Hematopoietic multipotent progenitor cell treated with erythropoietin and hydrocortisone succinate and interleukin-3 and kit ligand, for 4 days (in vitro differentiated cells): ENCODE measurements around the gene DLX3.
A peak's percentile ranks its signal among the peaks of the same experiment; 100 is the strongest.

Source experiments
- DNase-seq: peaks from one replicate; pipeline ENCODE4 v3.0.0-alpha.2; 2015

DLX3 gene

GRCh38 chr17:49971199-49971847 lies 23.7 kb downstream of the DLX3 start:
- no peak for DNase-seq

- no peak for DNase-seq
Measured at GRCh38 chr17:49970498-49970897, 24.5 kb downstream of the DLX3 start.

- DNase-seq: no peak
Measured at GRCh38 chr17:49969795-49970389, 25.1 kb downstream of the DLX3 start.

- DNase-seq: no peak
Measured at GRCh38 chr17:49969134-49969759, 25.8 kb downstream of the DLX3 start, which contains the start of gene DLX4. TSS of gene DLX4 (plus strand) at chr17:49969190. CDS start at chr17:49969469, 279 bp downstream.

- DNase-seq: peak; percentile 85
Measured at GRCh38 chr17:49968405-49969133, 26.5 kb downstream of the DLX3 start.

GRCh38 chr17:49967621-49968404 lies 27.2 kb downstream of the DLX3 start:
- DNase-seq: no peak

- no peak for DNase-seq
Measured at GRCh38 chr17:49967205-49967604, 27.8 kb downstream of the DLX3 start.

- DNase-seq: no peak
Measured at GRCh38 chr17:49966767-49967166, 28.3 kb downstream of the DLX3 start.

- DNase-seq: peak; percentile 31
Measured at GRCh38 chr17:49965524-49965909, 29.5 kb downstream of the DLX3 start.

- no peak for DNase-seq
Measured at GRCh38 chr17:49964769-49965523, 30.1 kb downstream of the DLX3 start.

GRCh38 chr17:49964303-49964768 lies 30.7 kb downstream of the DLX3 start:
- DNase-seq: no peak

GRCh38 chr17:49963626-49964302 lies 31.3 kb downstream of the DLX3 start:
- peak; percentile 17 for DNase-seq

- DNase-seq: no peak
Measured at GRCh38 chr17:49963309-49963625, 31.8 kb downstream of the DLX3 start.

- no peak for DNase-seq
Measured at GRCh38 chr17:49962599-49963308, 32.3 kb downstream of the DLX3 start.

- DNase-seq: no peak
Measured at GRCh38 chr17:49959183-49959935, 35.7 kb downstream of the DLX3 start.

- no peak for DNase-seq
Measured at GRCh38 chr17:49958723-49959122, 36.3 kb downstream of the DLX3 start.

- no peak for DNase-seq
Measured at GRCh38 chr17:49957350-49957749, 37.7 kb downstream of the DLX3 start.

- no peak for DNase-seq
Measured at GRCh38 chr17:49956780-49957179, 38.2 kb downstream of the DLX3 start.

GRCh38 chr17:49955157-49955556 lies 39.9 kb downstream of the DLX3 start:
- DNase-seq: no peak

GRCh38 chr17:49952912-49953497 lies 42.0 kb downstream of the DLX3 start:
- DNase-seq: no peak
